Activated naive CD8-positive, alpha-beta T cell treated with anti-CD3 and anti-CD28 coated beads, Interleukin-2, amount 10 ng/mL, durations not matched to agents 7 days and 5 days (primary cell): Measurements from ENCODE around the gene XIRP2. TPM values are rescaled to one million over a fixed set of nuclear protein-coding genes. Genes with fewer than 3 reads are reported as not detected.

Experiments
- ATAC-seq: fragments of 150-1000 bp; cut with Tn5 transposase; one replicate; pipeline ENCODE4 v1.10.0; 2021; ENCODE audit warnings: low read depth, moderate library complexity
- POLR2A ChIA-PET: fragments of 350-600 bp; sonication (Branson Sonifier 250); formaldehyde crosslinking; loops from one replicate; lab custom pipeline; 2021; ENCODE audit warnings: antibody characterized with exemption; lab: Charles Lee
- DNase-seq: peaks from one replicate; pipeline ENCODE4 v3.0.0; 2021
- H3K27ac Mint-ChIP-seq: one replicate; pipeline ENCODE4 v1.8.0; 2022; ENCODE audit warnings: mild to moderate bottlenecking, mixed read lengths
- H3K27me3 Mint-ChIP-seq: one replicate; pipeline ENCODE4 v1.8.0; 2022; ENCODE audit warnings: mild to moderate bottlenecking, moderate library complexity, mixed read lengths
- H3K36me3 Mint-ChIP-seq: one replicate; pipeline ENCODE4 v1.8.0; 2021; ENCODE audit warnings: mild to moderate bottlenecking, mixed read lengths
- H3K4me1 Mint-ChIP-seq: one replicate; pipeline ENCODE4 v1.8.0; 2021; ENCODE audit warnings: mixed read lengths
- H3K4me3 Mint-ChIP-seq: one replicate; pipeline ENCODE4 v1.8.0; 2022; ENCODE audit warnings: mild to moderate bottlenecking, moderate library complexity, mixed read lengths
- H3K9me3 Mint-ChIP-seq: one replicate; pipeline ENCODE4 v1.8.0; 2021; ENCODE audit warnings: mixed read lengths
- total RNA-seq, 2 experiments: library from RNA; stranded (reverse); gene quantifications; one replicate each; pipeline ENCODE4 v1.2.3, GENCODE V29; 2021

Gene XIRP2
- total RNA-seq, 2 experiments from 2014 or later = not detected

DNA sequence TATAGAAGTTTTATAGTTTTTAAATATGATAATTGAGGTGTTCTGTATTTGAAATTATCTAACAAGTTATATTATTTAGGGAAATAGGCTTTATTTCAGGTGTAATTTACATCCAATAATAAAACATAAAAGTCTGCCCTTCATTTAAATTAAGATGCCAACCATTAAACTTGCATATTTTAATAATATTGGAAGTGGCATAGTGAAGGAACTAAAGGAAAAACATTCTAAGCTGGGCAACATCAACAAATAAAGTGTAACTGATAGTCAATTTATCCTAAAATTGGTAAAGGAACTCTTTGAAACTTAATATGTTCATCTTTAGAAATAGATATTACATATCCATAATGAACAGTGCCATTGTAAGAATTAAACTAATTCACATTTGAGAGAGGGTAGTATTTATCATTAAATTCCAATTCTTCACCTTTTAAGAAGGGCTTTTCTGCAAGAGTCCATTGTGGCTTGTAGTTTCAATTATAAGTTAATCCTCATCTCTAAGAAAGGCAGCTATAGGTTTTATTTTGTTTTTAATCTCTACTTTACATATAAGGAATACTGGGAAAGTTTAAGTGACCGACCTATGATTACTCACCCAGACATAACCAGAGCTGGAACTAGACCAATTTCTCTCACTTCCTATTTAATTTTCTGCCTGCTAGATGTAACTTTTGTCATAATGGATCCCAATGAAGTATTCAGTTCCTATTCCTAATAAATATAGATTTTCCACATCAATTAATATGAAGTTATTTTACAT is 401.6 kb downstream of the XIRP2 start:
- Mint-ChIP-seq H3K4me3 (no peak overlapping the region), H3K4me1 (peaks cover 11% of the 10 kb centered on the region)

GRCh38 chr2:167292430-167293171 is 404.3 kb downstream of the XIRP2 start, which contains the start of gene B3GALT1:
TSS of gene B3GALT1 (plus strand) at chr2:167293001.
- H3K27me3 Mint-ChIP-seq = peaks cover 45% of the 10 kb centered on the region
- peaks cover 11% of the 10 kb centered on the region for H3K4me1 Mint-ChIP-seq
- H3K27ac Mint-ChIP-seq = no peak within 1 kb of the TSS
- H3K36me3 Mint-ChIP-seq = no peaks in the 10 kb centered on the region
- ATAC-seq (peak; percentile 99), DNase-seq (peak; percentile 81)
- POLR2A ChIA-PET = no interaction called here
- peak within 1 kb of the TSS; percentile 78 for H3K4me3 Mint-ChIP-seq
- no peaks in the 10 kb centered on the region for H3K9me3 Mint-ChIP-seq

More for the DNA sequence above, 401.6 kb downstream of the XIRP2 start:
- DNase-seq (no peak), ATAC-seq (no peak)
- no peaks in the 10 kb centered on the region for H3K36me3 Mint-ChIP-seq
- peaks cover 40% of the 10 kb centered on the region for H3K27me3 Mint-ChIP-seq
- no peak overlapping the region for H3K27ac Mint-ChIP-seq
- no peaks in the 10 kb centered on the region for H3K9me3 Mint-ChIP-seq
- POLR2A ChIA-PET = no interaction called here

DNA sequence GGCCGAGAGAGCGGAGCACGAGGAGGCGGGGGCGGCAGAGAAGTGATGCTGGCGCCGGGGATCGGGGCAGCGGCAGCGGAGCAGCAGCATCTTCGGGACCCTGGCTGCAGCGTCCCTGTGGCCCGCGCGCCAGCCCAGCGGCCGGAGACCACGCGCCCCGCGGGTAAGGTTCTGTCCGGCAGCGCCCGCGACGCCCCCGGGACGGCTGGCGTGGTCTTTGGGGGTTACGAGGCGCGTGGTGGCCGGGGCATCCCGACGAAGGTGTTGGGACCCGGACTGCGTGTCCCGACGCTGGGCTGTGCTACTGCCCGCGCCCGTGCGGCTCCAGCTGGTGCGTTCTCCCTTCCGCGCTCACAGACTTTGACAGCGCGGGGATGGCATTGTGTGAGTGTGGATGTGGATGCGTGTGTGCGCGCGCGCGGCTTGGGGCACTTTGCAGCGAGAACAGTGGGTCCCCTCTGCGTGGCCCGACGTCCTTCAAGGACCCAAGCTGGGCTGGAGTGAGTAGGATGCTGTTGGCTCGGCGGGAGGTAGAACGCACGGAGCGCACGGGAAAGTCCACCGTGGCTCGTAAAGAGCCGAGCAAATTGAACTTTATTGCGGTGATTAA is 405.0 kb downstream of the XIRP2 start:
- DNase-seq = no peak
- ATAC-seq = peak; percentile 20
- H3K27me3 Mint-ChIP-seq = peaks cover 42% of the 10 kb centered on the region
- POLR2A ChIA-PET = no interaction called here
- no peaks in the 10 kb centered on the region for H3K36me3 Mint-ChIP-seq
- peak overlapping the region; percentile 78 for H3K4me3 Mint-ChIP-seq
- H3K27ac Mint-ChIP-seq = no peak overlapping the region
- no peaks in the 10 kb centered on the region for H3K9me3 Mint-ChIP-seq
- H3K4me1 Mint-ChIP-seq = peaks cover 11% of the 10 kb centered on the region

GRCh38 chr2:167293943-167294775 is 405.9 kb downstream of the XIRP2 start:
- DNase-seq = peak; percentile 29
- POLR2A ChIA-PET = no interaction called here
- Mint-ChIP-seq H3K9me3 (no peaks in the 10 kb centered on the region), H3K4me3 (peak overlapping the region; percentile 78), H3K27me3 (peaks cover 46% of the 10 kb centered on the region), H3K27ac (no peak overlapping the region), H3K36me3 (no peaks in the 10 kb centered on the region), H3K4me1 (peaks cover 11% of the 10 kb centered on the region)
- ATAC-seq = no peak

DNA sequence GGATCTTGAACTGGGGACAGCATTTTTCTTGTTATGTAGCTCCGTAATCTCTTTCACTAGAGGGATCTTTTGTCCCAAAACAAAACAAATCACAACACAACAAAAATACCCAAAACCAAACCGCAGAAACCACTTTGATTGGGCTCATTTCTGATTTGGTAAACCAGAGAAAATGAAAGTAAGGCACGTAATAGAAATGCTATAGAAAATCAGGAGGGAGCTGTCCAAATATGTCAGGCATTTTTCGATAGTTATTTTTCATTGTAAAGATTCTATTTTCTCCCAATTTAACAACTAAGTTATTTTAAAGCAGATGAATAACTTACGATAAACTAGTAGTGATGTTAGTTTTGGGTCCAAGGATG is 406.5 kb downstream of the XIRP2 start:
- H3K9me3 Mint-ChIP-seq = no peaks in the 10 kb centered on the region
- ATAC-seq = no peak

DNA sequence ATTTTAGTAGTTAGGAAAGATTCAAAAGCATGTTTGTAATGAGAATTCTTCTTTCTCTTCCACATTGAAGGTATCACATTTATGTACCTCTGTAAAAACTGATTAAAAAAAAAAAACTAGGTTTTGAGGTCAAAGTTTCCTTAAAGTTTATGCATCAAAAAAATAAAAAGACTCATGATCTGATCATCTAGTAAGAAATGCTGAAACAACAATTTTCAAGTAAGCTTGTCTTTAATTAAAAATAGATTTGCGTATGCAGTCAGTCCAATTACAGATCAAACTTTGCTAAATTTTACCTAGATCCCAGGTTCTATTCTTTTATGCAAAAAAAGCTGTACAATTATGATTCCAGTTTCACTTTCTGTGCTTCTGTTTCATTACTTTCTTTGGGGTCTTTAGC is 409.0 kb downstream of the XIRP2 start:
- Mint-ChIP-seq H3K9me3 (no peaks in the 10 kb centered on the region), H3K4me3 (no peak overlapping the region), H3K27ac (no peak overlapping the region), H3K36me3 (no peaks in the 10 kb centered on the region), H3K27me3 (peaks cover 25% of the 10 kb centered on the region), H3K4me1 (peaks cover 9% of the 10 kb centered on the region)
- ATAC-seq (no peak), DNase-seq (no peak)
- POLR2A ChIA-PET = no interaction called here

More for the DNA sequence above, 406.5 kb downstream of the XIRP2 start:
- Mint-ChIP-seq H3K27ac (no peak overlapping the region), H3K27me3 (peaks cover 46% of the 10 kb centered on the region), H3K4me1 (peaks cover 11% of the 10 kb centered on the region), H3K4me3 (peak overlapping the region; percentile 72), H3K36me3 (no peaks in the 10 kb centered on the region)
- DNase-seq = no peak
- POLR2A ChIA-PET = no interaction called here

DNA sequence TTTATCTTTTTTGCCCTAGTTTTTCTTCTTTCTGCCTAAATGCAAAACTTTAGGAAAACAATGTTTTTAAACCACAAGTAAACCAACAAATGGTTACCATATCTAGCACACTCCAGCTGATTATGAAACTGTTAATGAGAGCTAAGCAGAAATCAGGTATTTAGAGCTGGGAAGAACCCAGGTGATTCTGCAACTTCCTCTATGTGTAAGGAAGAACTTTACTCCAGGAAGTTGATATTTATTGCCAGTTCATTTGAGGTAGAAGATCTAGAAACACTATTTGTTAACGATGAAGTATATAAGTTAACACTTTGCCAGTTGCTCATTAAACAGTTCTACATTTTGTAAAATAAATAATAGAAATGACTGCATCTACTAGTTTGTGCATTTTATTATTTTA is 409.7 kb downstream of the XIRP2 start:
- POLR2A ChIA-PET = no interaction called here
- Mint-ChIP-seq H3K9me3 (no peaks in the 10 kb centered on the region), H3K4me1 (peaks cover 9% of the 10 kb centered on the region), H3K27me3 (peaks cover 25% of the 10 kb centered on the region), H3K27ac (no peak overlapping the region), H3K4me3 (no peak overlapping the region), H3K36me3 (no peaks in the 10 kb centered on the region)
- ATAC-seq (no peak), DNase-seq (no peak)
